HG02678 (cell line): Measurements from ENCODE around the gene AFF2.

Experiments used
- ATAC-seq: cut with Tn5 transposase; IDR thresholded peaks from one replicate; pipeline ENCODE4 v1.9.1; 2021; ENCODE audit warnings: mild to moderate bottlenecking, moderate library complexity; ENCODE audit not compliant: unreplicated experiment

AFF2 gene

DNA sequence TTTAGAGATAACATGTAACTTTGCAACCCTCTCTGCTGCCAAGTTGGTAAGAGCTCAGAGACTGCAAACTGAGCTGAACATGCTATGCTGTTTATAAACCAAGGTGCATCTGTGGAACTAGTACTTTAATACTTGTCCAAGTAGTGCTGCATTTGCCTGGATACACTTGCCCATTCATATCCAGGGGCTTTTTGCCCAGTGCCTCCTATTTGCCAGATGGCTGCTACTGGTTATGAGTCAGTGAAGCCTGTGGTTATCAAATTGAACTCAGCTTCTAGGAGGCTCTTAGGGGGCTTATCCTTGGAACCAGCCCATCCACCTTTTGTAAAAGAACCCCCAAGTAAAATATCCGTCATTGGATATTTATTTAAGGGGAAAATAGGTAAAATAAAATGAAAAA, 79.6 kb downstream of the AFF2 start:
- no peak for ATAC-seq

DNA sequence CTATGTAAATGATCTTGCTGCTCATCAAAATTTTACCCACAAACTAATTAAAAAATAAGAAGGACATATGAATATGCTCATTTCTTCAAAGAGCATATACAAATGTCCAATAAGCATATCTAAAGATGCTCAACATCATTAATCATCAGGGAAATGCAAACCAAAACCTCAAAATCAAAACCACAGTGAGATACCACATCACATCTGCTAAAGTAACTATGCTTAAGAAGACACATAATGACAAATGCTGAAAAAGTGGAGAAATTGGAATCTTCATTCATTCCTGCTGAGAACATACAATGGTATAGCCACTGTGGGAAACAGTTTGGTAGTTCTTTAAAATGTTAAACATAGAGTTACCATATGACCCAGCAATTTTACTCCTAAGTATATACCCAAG, 81.9 kb downstream of the AFF2 start:
- ATAC-seq = no peak

DNA sequence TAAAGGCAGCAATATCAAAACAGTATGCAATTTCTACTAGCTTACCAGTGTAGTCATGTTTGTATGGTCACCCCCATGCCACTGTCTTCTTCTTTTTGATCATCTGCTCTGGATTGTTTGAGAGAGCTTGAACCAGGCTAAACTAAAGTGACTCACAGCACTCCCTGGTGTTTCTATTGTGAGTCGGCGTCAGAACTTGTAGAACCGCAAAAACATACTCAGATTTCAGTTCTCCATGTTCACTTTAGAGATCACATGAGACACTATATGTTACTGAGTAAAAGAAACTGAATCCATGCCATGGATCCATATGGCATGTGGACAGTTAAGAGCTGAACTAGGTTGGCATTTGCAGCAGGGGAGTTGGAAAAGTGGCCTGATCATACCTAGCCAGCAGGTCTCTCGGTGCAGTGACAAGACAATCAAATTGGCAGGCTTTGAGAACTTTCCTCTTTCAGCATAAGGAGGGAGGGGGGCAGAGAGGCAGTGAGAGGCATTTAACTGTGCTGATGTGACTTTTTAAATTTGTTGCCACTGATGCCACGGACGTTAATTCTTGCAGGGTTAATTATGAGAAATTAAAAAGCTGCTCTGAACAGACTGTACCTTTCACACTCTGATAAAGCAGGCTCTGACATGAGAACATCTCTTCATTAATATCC, 88.4 kb downstream of the AFF2 start:
- no peak for ATAC-seq

DNA sequence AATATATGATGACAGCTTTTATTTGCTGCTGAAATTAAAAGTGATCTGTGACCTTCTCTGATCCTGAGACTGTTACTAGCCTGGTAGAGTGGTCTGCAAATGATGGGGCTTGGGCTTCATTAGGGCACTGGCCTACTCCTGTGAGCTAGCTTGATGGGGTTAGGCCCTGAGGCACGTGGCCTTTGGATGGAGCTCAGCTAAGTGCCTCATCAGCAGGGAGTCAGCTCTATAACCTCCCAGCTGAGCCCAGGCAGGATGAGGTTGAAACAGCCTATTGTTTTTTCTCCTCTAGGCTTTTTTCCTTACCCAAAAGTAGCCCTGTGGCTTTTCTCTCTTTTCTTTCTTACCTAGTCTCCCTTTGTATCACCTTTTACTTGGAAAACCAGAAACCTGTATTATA, 92.2 kb downstream of the AFF2 start:
- ATAC-seq = no peak

DNA sequence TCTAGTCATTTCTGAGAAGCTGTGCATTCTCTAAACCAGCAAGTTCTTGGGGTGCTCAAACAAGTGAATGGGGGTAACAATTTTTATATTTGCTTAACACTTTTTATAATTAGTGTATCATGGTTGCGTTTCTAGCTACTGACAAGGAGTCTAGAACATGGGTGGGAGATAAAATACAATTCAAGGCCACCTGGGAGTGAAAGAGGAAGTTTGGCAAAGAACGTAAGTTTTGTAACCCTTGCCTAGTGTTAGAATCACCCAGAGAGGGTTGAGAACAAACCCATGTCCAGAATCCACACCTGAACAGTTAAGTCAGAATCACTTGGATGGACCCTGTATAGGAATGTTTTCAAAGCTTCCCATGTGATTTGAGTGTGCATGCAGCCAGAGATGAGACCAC, 92.7 kb downstream of the AFF2 start:
- ATAC-seq = no peak

DNA sequence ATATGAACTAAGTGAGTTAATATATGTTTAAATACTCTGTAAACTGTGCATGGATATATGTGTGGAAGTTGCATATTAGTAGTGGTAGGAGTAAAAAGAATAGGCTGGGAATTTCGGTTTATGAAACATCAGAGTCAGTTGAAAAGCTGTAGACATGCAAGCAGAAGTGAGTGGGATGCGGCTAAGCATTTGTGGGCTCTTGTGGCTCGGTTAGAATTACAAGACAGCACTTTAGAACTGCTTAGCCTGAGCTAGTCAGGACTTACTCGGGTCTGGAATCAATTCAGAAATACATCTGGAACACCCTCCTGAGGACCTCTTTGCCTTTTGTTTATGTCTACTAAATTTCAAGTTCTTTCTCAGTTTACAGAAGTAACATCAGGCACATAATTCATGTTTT, 93.6 kb downstream of the AFF2 start:
- no peak for ATAC-seq

DNA sequence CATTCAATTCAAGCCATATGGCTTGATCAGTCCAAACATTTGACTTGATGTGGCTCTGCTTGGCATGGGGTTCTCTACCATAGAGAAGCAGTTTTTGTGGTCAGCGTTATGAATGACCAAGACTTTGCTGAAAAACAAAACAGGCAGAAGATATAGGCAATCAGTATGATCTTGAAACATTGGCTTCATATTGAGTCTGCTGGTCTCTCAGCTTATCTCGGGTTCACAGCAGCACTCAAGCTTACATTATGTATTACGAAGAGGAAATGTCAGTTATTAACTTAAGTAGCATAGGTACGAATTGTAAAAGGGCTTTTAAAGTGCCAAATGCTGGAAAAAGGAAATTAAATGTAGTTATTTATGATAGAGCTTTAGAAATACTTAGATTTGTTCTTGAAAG, 99.0 kb downstream of the AFF2 start:
- no peak for ATAC-seq

DNA sequence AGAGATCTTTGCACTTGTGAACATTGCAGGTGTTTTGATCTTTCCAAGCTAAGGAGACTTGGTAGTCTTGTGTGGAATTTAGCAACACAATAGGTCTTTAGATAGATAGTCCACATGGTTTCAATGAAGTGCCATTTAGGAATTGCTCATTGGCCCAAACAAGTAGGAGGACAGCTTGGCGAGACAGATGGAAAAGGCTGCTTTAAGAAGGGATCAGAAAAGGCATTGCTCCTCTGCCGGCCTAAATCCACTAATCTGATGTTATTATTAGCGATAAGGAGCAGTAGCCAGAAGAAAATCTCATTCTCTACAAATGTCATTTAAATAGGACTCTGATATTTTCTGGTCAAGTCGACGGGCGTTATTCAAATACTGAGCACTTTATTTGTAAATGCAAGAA, 99.7 kb downstream of the AFF2 start:
- ATAC-seq = no peak

DNA sequence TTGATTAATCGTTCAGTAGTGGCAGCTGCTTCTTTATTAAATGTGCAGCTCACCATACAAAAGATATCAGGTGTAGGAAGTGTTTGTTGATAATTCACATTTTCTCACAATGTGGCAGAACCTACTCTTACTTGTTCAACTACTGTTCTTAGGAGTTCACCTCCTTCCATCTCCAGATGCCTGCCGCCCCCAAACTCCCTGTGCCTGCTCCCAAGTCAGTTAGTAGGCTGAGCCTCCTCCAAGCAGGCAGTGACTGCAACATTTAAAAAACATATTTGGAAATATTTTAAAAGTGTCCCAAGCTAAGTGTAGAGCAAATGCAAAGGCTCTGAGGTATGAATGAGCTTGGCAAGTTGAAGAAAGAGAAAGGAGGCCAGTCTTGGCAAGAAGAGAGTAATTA, 100.2 kb downstream of the AFF2 start:
- no peak for ATAC-seq

DNA sequence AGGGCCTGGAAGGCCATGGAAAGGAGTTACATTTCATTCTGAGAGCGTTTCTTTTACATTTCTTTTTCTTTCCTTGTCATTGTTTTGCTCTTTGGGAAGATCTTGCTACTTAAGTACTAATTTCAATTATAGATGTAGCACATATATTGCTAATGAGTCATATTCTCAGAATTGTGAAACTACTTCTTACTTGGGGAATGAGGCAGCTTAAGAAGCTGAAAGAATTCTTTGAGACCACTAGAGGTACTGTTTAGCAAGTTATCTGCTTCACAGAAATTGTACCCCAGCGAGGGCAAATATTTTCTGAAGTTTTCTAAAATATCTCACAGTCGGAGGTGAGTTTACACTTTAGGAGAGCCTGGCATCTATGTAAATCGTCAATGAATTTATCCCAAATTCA, 100.6 kb downstream of the AFF2 start:
- no peak for ATAC-seq

DNA sequence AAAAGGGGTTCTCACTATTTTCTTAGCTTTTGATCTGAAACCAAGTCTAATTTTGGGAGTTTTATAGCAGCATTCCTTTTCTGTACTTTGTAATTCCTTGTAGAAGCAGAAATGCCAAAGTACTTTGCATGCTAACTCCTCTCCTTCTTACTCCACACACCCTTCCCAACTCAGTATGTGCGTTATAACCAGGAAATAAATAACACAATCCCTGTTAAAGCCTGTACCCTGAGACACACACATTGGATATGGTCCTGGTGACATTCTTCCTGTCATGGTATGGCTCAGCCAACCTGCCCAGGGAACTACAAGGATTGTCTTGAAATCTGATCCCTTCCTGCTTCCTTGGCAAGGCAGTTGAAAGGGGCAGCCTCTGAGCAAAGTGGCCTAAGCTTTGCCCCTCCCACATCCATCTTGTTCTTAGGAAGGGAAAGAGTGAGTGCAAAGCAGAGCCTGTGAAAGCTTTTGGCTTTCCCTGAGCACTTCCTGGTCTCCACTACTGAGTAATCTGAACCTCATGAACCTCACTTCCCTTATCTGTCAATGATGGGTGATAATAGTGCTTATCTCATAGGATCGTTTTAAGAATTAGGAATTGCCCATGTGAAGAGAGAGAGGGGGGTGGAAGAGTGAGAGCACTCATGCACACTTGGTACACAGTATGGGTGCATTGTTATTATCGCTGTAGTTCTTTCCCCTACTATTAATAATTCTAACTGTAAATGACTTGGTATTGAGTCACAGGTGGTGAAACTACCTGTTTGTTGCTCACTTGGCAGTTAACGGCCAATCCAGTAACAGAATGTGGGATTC, 109.3 kb downstream of the AFF2 start:
- peak; percentile 76 for ATAC-seq

DNA sequence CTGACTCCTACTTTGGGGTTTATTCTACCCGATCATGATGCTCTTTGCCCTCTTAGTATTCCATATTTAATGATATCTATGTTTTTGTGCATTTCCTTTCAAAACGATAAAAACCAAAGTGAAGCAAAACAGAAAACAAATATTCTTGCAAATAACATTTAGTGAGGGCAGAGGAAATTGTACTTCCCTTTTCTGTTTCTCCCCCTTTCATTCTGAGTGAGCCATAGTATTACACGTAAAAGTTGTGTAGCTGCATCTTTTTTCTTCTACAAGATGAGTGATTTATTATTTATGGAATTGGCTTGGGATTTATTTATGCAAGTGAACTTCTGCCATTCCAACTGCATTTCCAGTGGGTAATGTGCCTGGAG, 109.9 kb downstream of the AFF2 start:
- peak; percentile 48 for ATAC-seq

DNA sequence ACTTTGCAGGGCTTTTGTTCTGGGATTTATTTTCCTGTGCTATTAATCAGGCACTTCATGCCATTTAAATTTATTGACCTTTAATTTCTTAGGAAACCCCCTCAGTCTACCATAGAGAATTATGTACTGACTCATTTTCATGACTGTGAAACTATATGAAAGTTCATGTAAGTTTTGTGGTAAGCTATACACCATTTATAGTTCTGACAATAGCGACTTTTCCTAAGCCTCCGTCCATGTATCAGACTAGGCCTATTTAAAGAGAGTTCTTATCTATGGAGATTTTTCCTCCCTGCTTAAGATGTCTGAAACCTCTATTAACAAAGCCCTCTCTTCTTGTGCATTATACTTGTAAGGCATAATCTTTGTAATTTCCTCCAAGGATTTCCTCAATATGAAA, 111.6 kb downstream of the AFF2 start:
- peak; percentile 58 for ATAC-seq

DNA sequence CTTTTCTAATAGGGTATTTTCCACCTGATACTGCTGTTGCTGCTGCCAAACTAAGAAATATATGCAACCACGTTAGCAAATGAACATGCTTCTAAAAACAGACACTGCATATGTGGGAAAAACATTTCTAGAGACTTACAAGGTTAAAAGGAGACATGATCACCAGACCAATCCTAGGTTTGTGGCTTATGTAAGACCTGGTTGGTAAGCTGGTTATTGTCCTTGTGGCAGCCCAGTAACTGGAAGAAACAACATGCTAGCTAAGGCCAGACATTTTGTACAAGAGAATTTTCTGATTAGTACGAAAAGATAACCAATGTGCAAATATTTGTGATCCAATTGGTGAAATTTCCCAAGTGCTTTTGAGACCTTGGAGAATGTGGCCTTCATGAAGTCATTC, 112.0 kb downstream of the AFF2 start:
- peak; percentile 15 for ATAC-seq

DNA sequence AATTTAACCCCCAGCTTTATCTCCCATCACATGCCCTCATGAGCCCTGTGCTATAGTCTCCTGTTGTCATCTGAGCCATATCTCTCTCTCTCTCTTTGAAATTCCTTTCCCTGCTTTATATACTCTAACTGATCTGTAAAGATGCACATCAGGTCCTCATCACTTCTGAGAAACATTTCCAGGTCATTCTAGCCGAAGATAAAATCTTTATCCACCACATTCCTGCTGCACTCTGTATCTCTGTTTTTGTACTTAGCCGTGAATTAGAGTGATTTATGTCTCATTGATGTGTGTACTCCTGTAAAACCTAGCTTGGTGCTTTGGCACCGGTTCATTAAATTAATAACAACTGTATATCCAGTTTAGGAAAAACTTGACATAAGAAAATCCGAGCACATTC, 113.2 kb downstream of the AFF2 start:
- no peak for ATAC-seq

DNA sequence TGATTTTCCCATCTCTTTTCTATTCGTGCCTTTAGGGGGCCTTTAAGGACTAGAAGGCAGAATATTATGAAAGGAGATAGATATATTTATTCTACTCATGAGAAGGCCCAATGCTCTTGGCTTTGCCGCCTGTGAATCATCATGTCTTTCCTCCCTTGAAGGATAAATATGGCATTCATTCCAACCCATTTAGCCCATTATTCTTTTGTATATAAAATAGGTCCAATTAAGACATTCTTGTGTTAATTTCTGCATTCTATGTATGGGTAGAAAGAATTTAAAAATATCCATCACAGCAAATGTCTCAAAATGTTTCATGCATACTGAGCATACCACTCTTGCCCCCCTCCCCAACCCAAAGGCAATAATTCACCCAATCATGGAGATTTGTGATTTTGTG, 115.1 kb downstream of the AFF2 start:
- no peak for ATAC-seq

DNA sequence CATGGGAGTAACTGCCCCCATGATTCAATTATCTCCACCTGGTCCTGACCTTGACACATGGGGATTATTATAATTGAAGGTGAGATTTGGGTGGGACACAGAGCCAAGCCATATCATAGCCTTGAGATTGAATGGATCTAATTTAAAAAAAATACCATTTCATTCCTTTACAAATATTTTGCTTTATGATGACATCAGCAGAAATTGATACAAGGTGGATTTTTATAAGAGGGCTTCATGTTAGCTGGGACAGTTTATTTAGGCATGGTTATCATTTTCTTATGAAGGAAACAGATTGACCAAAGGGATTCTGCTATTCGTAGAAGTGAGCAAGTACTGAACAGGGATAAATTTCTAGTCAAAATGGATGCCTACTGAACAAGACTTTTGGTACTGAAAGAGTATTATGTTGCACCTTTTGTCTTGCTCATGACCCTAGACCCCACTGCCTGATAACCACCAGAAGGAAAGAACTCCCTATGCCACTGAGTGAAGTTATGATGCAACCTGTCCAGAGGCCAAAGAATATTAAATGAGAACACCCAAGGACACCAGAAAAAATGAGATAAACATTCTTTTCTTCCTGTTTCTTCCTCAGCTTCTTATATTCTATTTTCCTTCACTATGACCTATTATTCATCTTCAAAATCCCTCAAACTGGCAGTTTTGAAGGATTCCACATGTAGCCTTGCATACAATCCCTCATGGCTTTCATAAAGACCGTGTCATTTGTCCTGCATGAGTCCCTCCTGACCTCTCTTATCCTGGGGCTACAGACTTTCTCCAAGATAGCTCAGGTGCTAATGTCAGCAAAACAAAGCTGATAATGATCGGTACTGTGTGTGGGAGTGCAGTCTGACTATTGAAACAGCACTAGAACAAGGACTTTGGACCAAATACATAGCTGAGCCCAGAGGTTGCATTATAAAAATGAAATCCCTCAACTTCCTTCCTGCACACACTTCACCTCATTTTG, 118.3 kb downstream of the AFF2 start:
- no peak for ATAC-seq

DNA sequence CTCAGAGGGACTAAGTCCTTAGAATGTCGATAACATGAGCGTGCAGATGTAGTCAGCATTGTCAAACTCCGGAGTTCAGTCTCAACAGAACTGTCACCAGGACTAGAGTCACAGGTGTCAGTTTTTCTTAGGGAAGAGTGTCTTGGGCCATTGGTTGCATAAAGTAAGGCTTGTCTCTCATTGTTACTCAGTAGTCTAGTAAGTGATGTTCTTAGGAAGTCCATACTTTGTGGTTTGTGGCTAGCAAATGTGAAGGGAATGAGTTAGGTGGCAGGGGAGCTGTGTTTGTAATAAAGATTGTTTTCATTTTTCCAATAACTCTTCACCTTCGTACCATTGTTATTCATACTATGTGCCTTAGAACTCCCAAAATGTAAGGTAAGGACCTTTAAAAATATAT, 119.6 kb downstream of the AFF2 start:
- ATAC-seq = no peak

DNA sequence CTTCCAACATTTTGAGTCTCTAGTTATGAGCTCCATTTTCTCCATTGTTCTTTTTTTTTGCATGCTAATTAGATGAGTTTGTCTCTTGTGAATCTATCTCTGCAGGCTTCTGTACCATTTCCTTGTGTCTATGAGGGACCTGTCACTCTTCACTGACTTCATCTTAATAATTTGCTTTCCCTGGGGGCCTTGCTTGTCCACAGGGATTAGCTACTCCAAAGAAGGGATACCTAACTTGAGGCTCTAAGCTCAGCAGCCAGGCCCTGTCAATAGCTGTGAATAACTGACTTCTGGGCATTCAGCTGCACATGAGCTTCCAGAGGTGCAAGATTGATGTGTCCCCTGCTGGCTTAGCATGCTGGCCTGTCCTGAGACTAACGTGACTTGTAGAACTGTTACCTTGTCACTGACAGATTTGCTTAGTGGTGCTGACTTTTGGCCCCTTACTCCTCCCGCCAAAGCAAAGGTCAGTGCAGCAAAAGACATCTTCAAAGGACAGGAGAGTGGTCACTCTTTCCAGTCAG, 124.6 kb downstream of the AFF2 start:
- no peak for ATAC-seq

DNA sequence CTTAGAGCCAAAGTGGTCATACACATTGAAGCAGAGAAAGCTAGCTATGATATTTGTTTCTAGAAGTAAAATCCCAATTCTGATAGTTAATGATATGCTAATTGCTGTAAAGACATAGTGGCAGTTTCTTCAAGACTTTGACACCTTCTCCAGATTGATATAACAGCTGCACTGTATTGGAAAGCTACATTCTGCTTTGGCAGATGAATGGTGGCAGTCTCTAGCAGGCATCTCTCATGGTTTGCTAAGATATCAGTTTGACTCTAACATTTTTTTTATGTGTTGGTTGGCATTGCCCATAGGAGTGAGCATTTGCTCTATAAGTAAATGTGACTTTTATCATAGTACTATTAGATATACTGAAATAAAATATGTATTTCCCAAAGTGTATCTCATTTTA, 128.2 kb downstream of the AFF2 start:
- ATAC-seq = no peak

DNA sequence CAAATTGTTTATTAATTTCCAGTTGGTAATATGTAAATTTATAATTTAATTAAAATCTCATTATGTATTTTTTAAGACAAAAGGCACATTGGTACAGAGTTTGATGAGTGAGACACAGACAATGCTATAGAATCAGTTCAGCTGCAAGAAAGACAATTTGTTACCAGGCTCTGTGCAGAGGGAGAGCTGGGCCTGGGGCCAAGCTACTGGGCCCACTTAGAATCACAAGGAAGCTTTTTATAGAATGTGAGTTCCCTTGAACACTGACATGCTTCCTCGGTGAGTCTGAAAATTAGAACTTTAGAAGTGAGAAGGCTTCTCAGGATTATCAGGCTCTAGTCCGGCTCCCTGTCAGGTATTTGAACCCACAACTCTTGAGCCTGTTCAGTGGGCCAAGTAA, 129.0 kb downstream of the AFF2 start:
- no peak for ATAC-seq
